SH-SY5Y (cell line): ENCODE measurements around the gene ELP5.

Source experiments
- GATA2 ChIP-seq: IDR thresholded peaks from 2 replicates; pipeline ENCODE4 v1.6.1; 2011; ENCODE audit warnings: mild to moderate bottlenecking, low read depth, low read length
- GATA3 ChIP-seq: IDR thresholded peaks from 2 replicates; pipeline ENCODE4 v1.6.1; 2011; ENCODE audit warnings: low read depth, mild to moderate bottlenecking, low read length, moderate library complexity

GRCh38 chr17:7218758-7219157 is 33.3 kb upstream of the ELP5 start:
- TF ChIP-seq GATA3 = no peak
- no peak for TF ChIP-seq GATA2
